ENCODE results near the gene AK1. TPM values are rescaled to one million over a fixed set of nuclear protein-coding genes. Genes with fewer than 3 reads are reported as not detected.

Gene AK1
- total RNA-seq: 10 to 100 TPM; 40.5 to 54.9 (median 50.4) TPM
- 10.3 TPM for total RNA-seq (2013)
- 0.45 to 13.8 (median 8.3) reads per million in 29 experiments for total RNA-seq

- no peaks in the 10 kb centered on the region for H3K9me3 Mint-ChIP-seq
- CTCF ChIA-PET: interaction anchor here in 1 of 2 donors (0.7 kb wide), 1 partner anchor 53 kb away, joined by 3 read pairs; no protein-coding TSS in a partner anchor
- no peak within 1 kb of the TSS for H3K27ac Mint-ChIP-seq
- POLR2A ChIA-PET: no interaction called here
- ATAC-seq (replicated peaks in 1 of 4) (peak in 1 of 4 experiments; percentile 24), DNase-seq (no peak)
- 9% methylated on average over 37 of the region's 44 CpGs for WGBS (ENCODE audit: insufficient coverage)
- Histone ChIP-seq H3K36me3 (ENCODE audit: control insufficient read depth in 2 of 2, extremely low read depth in 1 of 2, insufficient read depth in 1 of 2, low read length in 1 of 2) (no peaks in the 10 kb centered on the region), H3K27me3 (replicated peaks in 1 of 2; ENCODE audit: control insufficient read depth in 2 of 2, extremely low read depth in 1 of 2, insufficient read depth in 2 of 2, low read length in 1 of 2) (peaks cover 0 to 25% of the 10 kb centered on the region in 2 experiments), H3K4me3 (ENCODE audit: control insufficient read depth in 1 of 2, extremely low read depth in 1 of 2, low read length in 1 of 2) (no peak within 1 kb of the TSS), H3K4me1 (ENCODE audit: control insufficient read depth in 1 of 2, extremely low read depth in 1 of 2, insufficient read depth in 2 of 2, low read length in 2 of 2) (peaks cover 0 to 11% of the 10 kb centered on the region in 2 experiments), H3K9me3 (no peaks in the 10 kb centered on the region), H3K27ac (ENCODE audit: low read length) (no peak within 1 kb of the TSS)
- H3K36me3 Mint-ChIP-seq: no peaks in the 10 kb centered on the region
- peak within 1 kb of the TSS in 2 of 3 donors; percentile 6 to 43 for H3K4me3 Mint-ChIP-seq
- peaks cover 10 to 16% (median 15%) of the 10 kb centered on the region in 3 donors for H3K4me1 Mint-ChIP-seq
- peaks cover 0 to 4% of the 10 kb centered on the region in 2 donors for H3K27me3 Mint-ChIP-seq
Measured at GRCh38 chr9:127877566-127877998, at the start of gene AK1. AK1 (minus strand) TSS chr9:127877675; CDS start chr9:127874617, 3,058 bp downstream.

- Histone ChIP-seq H3K4me3 (ENCODE audit: control insufficient read depth in 1 of 2, extremely low read depth in 1 of 2, low read length in 1 of 2) (peak overlapping the region; percentile 49 to 58), H3K9me3 (no peaks in the 10 kb centered on the region), H3K27me3 (replicated peaks in 1 of 2; ENCODE audit: control insufficient read depth in 2 of 2, extremely low read depth in 1 of 2, insufficient read depth in 2 of 2, low read length in 1 of 2) (peaks cover 0 to 59% of the 10 kb centered on the region in 2 experiments), H3K4me1 (ENCODE audit: control insufficient read depth in 1 of 2, extremely low read depth in 1 of 2, insufficient read depth in 2 of 2, low read length in 2 of 2) (peaks cover 9 to 55% of the 10 kb centered on the region in 2 experiments), H3K36me3 (ENCODE audit: control insufficient read depth in 2 of 2, extremely low read depth in 1 of 2, insufficient read depth in 1 of 2, low read length in 1 of 2) (no peaks in the 10 kb centered on the region), H3K27ac (ENCODE audit: low read length) (no peak overlapping the region)
- DNase-seq (no peak), ATAC-seq (replicated peaks in 1 of 4) (peak in 3 of 4 experiments; percentile 1 to 9 (median 7))
- no peak overlapping the region for H3K27ac Mint-ChIP-seq
- 6% methylated on average over 10 of the region's 19 CpGs for WGBS (ENCODE audit: insufficient coverage)
- peaks cover 4 to 5% of the 10 kb centered on the region in 2 donors for H3K27me3 Mint-ChIP-seq
- H3K4me3 Mint-ChIP-seq: peak overlapping the region; percentile 64 to 70 (median 66)
- POLR2A ChIA-PET: no interaction called here
- CTCF ChIA-PET: no interaction called here
- peaks cover 12 to 35% (median 28%) of the 10 kb centered on the region in 3 donors for H3K4me1 Mint-ChIP-seq
- no peaks in the 10 kb centered on the region for H3K9me3 Mint-ChIP-seq
- no peaks in the 10 kb centered on the region for H3K36me3 Mint-ChIP-seq
Measured at GRCh38 chr9:127926906-127927200, 49.4 kb upstream of the AK1 start.

DNA sequence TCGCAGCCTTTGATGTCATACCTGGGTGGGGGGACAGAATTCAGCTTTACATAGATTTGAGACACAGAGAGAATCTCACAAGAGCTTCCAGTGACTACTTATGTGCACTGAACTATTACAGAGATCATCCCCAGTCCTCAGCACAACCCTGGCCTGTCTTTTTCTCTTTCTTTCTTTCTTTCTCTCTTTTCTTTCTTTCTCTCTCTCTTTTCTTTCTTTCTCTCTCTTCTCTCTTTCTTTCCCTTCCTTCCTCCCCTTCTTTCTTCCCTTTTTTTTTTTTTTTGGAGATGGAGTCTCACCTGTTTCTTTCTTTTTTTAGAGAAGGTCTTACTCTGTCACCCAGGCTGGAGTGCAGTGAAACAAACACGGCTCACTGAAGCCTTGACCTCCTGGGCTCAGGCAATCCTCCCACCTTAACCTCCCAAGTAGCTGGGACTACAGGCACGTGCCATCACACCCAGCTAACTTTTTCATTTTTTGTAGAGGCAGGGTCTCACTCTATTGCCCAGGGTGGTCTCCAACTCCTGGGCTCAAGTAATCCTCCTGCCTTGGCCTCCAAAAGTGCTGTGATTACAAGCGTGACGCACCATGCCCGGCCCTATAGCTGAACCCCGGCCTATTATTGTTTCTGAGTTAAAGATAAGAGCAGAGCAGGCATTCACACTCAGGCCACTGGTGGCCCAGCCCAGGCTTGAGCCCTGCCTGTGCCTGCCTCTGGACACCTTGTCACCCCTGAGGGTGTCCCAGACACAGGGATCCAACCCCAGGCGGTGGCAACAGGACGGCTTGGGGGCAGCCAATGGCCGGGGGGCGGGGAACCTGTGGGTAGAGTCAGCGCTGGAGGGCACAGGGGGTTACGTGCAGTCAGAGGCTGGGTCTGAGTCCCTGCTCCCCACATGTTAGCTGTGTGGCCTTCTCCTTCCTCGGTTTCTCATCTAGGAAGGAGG, 48.8 kb upstream of the AK1 start:
- peak overlapping the region in 1 of 2 donors; percentile 34 for H3K27ac Mint-ChIP-seq
- peak overlapping the region; percentile 9 to 66 (median 64) for H3K4me3 Mint-ChIP-seq
- WGBS (ENCODE audit: insufficient coverage): 85% methylated on average over 12 of the region's 14 CpGs

DNA sequence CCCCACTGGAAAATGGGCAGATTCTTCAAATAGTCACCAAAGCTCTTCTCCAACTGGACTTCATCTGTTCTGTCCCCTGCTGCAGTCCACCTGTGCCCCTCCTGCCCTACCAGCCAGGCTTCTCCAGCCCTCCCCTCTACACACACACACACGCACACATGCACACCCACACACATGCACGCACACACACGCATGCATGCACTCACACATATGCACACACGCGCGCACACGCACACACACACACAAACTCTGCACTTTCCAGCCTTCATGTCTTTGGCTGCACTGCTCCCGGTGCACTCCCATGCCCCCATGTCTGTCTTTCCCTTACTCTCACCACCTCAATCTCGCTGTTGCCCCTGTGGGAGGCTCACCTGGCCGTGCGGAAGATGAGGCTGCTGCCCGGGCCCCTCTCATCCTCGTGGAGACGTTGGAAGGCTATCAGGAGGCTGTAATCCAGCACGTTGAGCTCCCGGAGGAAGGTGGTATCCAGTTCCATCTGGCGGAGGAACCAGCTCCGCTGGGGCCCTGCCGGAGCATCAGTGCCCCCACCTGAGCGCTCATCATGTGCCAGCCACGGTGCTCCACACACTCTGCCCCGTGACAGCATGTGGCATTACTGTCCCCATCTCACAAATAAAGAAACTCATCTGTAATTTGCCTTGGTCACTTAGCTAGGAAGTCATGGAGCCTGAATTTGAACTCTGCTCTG, 47.4 kb upstream of the AK1 start:
- Mint-ChIP-seq H3K36me3 (no peaks in the 10 kb centered on the region), H3K27ac (no peak overlapping the region), H3K4me1 (peaks cover 9 to 31% (median 17%) of the 10 kb centered on the region in 3 donors), H3K27me3 (peaks cover 4 to 5% of the 10 kb centered on the region in 2 donors), H3K4me3 (no peak overlapping the region), H3K9me3 (no peaks in the 10 kb centered on the region)
- CTCF ChIA-PET: interaction anchor here in 1 of 2 donors (0.6 kb wide), 1 partner anchor 8 kb away, joined by 3 read pairs; the partner anchor contains the start of gene ST6GALNAC4
- POLR2A ChIA-PET: no interaction called here
- Histone ChIP-seq H3K4me3 (ENCODE audit: control insufficient read depth in 1 of 2, extremely low read depth in 1 of 2, low read length in 1 of 2) (no peak overlapping the region), H3K27ac (ENCODE audit: low read length) (no peak overlapping the region), H3K9me3 (no peaks in the 10 kb centered on the region), H3K27me3 (replicated peaks in 1 of 2; ENCODE audit: control insufficient read depth in 2 of 2, extremely low read depth in 1 of 2, insufficient read depth in 2 of 2, low read length in 1 of 2) (peaks cover 0 to 58% of the 10 kb centered on the region in 2 experiments), H3K4me1 (ENCODE audit: control insufficient read depth in 1 of 2, extremely low read depth in 1 of 2, insufficient read depth in 2 of 2, low read length in 2 of 2) (peaks cover 5 to 46% of the 10 kb centered on the region in 2 experiments), H3K36me3 (ENCODE audit: control insufficient read depth in 2 of 2, extremely low read depth in 1 of 2, insufficient read depth in 1 of 2, low read length in 1 of 2) (no peaks in the 10 kb centered on the region)
- ATAC-seq (replicated peaks in 1 of 4): no peak
- WGBS (ENCODE audit: insufficient coverage): 93% methylated on average over 19 of the region's 22 CpGs
- no peak for DNase-seq

More for the DNA sequence above, 48.8 kb upstream of the AK1 start:
- POLR2A ChIA-PET: no interaction called here
- H3K4me1 Mint-ChIP-seq: peaks cover 7 to 36% (median 26%) of the 10 kb centered on the region in 3 donors
- Histone ChIP-seq H3K27ac (ENCODE audit: low read length) (no peak overlapping the region), H3K27me3 (replicated peaks in 1 of 2; ENCODE audit: control insufficient read depth in 2 of 2, extremely low read depth in 1 of 2, insufficient read depth in 2 of 2, low read length in 1 of 2) (peaks cover 0 to 57% of the 10 kb centered on the region in 2 experiments), H3K4me3 (ENCODE audit: control insufficient read depth in 1 of 2, extremely low read depth in 1 of 2, low read length in 1 of 2) (peak overlapping the region; percentile 49 to 58), H3K9me3 (no peaks in the 10 kb centered on the region), H3K36me3 (ENCODE audit: control insufficient read depth in 2 of 2, extremely low read depth in 1 of 2, insufficient read depth in 1 of 2, low read length in 1 of 2) (no peaks in the 10 kb centered on the region), H3K4me1 (ENCODE audit: control insufficient read depth in 1 of 2, extremely low read depth in 1 of 2, insufficient read depth in 2 of 2, low read length in 2 of 2) (peaks cover 7 to 55% of the 10 kb centered on the region in 2 experiments)
- no peaks in the 10 kb centered on the region for H3K36me3 Mint-ChIP-seq
- DNase-seq (no peak), ATAC-seq (replicated peaks in 1 of 4) (no peak)
- H3K9me3 Mint-ChIP-seq: no peaks in the 10 kb centered on the region
- CTCF ChIA-PET: no interaction called here
- H3K27me3 Mint-ChIP-seq: peaks cover 4 to 5% of the 10 kb centered on the region in 2 donors

DNA sequence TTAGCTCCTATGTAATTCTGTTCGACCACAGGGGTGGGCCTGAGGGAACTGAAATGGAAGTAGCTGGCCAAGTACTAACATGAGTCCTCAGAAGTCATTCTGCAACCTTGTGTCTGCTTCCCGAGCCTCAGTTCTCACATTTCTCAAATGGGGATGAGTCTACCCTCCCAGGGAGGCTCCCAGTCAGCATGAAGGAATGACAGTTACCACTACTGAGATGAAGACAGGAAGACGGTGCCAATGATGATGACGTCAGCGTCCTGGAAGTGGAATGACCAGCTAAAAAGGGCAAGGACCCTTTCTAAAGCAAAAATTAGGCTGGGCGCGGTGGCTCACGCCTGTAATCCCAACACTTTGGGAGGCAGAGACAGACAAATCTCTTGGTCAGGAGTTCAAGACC, 46.3 kb upstream of the AK1 start:
- H3K27ac Mint-ChIP-seq: no peak overlapping the region
- WGBS (ENCODE audit: insufficient coverage): 86% methylated on average over 5 of the region's 8 CpGs
- H3K4me3 Mint-ChIP-seq: no peak overlapping the region
- no peak overlapping the region for H3K27ac ChIP-seq (ENCODE audit: low read length)
- no peaks in the 10 kb centered on the region for H3K9me3 ChIP-seq
- no peak for ATAC-seq (replicated peaks in 1 of 4)
- H3K4me1 Mint-ChIP-seq: peaks cover 16 to 32% (median 19%) of the 10 kb centered on the region in 3 donors
- ChIA-PET CTCF (interaction anchor here in 1 of 2 donors (1.7 kb wide), 1 partner anchor 11 kb away, joined by 4 read pairs; no protein-coding TSS in a partner anchor), POLR2A (no interaction called here)
- H3K27me3 Mint-ChIP-seq: peaks cover 4 to 5% of the 10 kb centered on the region in 2 donors
- H3K36me3 ChIP-seq (ENCODE audit: control insufficient read depth in 2 of 2, extremely low read depth in 1 of 2, insufficient read depth in 1 of 2, low read length in 1 of 2): no peaks in the 10 kb centered on the region
- H3K27me3 ChIP-seq (replicated peaks in 1 of 2; ENCODE audit: control insufficient read depth in 2 of 2, extremely low read depth in 1 of 2, insufficient read depth in 2 of 2, low read length in 1 of 2): peaks cover 0 to 56% of the 10 kb centered on the region in 2 experiments
- H3K9me3 Mint-ChIP-seq: no peaks in the 10 kb centered on the region
- no peak for DNase-seq
- H3K4me3 ChIP-seq (ENCODE audit: control insufficient read depth in 1 of 2, extremely low read depth in 1 of 2, low read length in 1 of 2): no peak overlapping the region
- H3K4me1 ChIP-seq (ENCODE audit: control insufficient read depth in 1 of 2, extremely low read depth in 1 of 2, insufficient read depth in 2 of 2, low read length in 2 of 2): peaks cover 5 to 46% of the 10 kb centered on the region in 2 experiments
- H3K36me3 Mint-ChIP-seq: no peaks in the 10 kb centered on the region

DNA sequence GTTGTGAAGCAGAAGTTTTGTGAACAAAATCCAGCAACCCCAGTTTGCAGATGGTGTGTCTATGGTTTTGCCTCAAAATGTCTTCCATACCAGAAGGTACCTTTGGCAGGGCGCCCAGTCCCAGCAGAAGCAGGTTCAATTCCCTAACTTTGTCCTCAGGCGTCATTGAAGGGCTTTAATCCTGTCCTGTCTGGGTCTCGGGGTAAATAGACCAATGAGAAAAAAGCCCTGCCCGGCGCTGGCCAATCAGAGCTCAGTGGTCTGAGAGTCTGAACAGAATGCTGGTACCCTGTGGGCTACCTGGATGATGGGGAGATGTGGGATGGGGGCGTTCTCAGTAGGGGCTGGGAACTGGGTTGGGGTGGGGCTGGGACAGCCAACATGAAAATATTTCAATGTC, 45.6 kb upstream of the AK1 start:
- DNase-seq (no peak), ATAC-seq (replicated peaks in 1 of 4) (no peak)
- no peaks in the 10 kb centered on the region for H3K9me3 Mint-ChIP-seq
- no peak overlapping the region for H3K4me3 Mint-ChIP-seq
- H3K9me3 ChIP-seq: no peaks in the 10 kb centered on the region
- no peak overlapping the region for H3K27ac Mint-ChIP-seq
- WGBS (ENCODE audit: insufficient coverage): 57% methylated on average over 4 of the region's 6 CpGs
- no peak overlapping the region for H3K27ac ChIP-seq (ENCODE audit: low read length)
- ChIA-PET POLR2A (no interaction called here), CTCF (interaction anchor here in 1 of 2 donors (1.7 kb wide), 1 partner anchor 10 kb away, joined by 4 read pairs; no protein-coding TSS in a partner anchor)
- H3K27me3 Mint-ChIP-seq: peaks cover 4 to 5% of the 10 kb centered on the region in 2 donors
- no peaks in the 10 kb centered on the region for H3K36me3 Mint-ChIP-seq
- H3K27me3 ChIP-seq (replicated peaks in 1 of 2; ENCODE audit: control insufficient read depth in 2 of 2, extremely low read depth in 1 of 2, insufficient read depth in 2 of 2, low read length in 1 of 2): peaks cover 0 to 49% of the 10 kb centered on the region in 2 experiments
- no peaks in the 10 kb centered on the region for H3K36me3 ChIP-seq (ENCODE audit: control insufficient read depth in 2 of 2, extremely low read depth in 1 of 2, insufficient read depth in 1 of 2, low read length in 1 of 2)
- H3K4me3 ChIP-seq (ENCODE audit: control insufficient read depth in 1 of 2, extremely low read depth in 1 of 2, low read length in 1 of 2): no peak overlapping the region
- H3K4me1 Mint-ChIP-seq: peaks cover 23 to 35% (median 25%) of the 10 kb centered on the region in 3 donors
- H3K4me1 ChIP-seq (ENCODE audit: control insufficient read depth in 1 of 2, extremely low read depth in 1 of 2, insufficient read depth in 2 of 2, low read length in 2 of 2): peaks cover 5 to 44% of the 10 kb centered on the region in 2 experiments
